ENCODE data around the gene CELF4. TPM values are rescaled to one million over a fixed set of nuclear protein-coding genes. Genes with fewer than 3 reads are reported as not detected.

Gene CELF4
- total RNA-seq, 1 donor from 2014 or later, result not detected

GRCh38 chr18:37422116-37422515 lies 143.5 kb downstream of the CELF4 start:
- DNase-seq (ENCODE audit: low read depth), result peak; percentile 79

GRCh38 chr18:37421341-37422077 lies 144.1 kb downstream of the CELF4 start:
- DNase-seq (ENCODE audit: low read depth), result peak; percentile 29

- DNase-seq (ENCODE audit: low read depth), result no peak
Observed at GRCh38 chr18:37420315-37420880, 145.2 kb downstream of the CELF4 start.

- peak; percentile 72 for DNase-seq (ENCODE audit: low read depth)
Observed at GRCh38 chr18:37419866-37420265, 145.7 kb downstream of the CELF4 start.

GRCh38 chr18:37419315-37419714 lies 146.3 kb downstream of the CELF4 start:
- DNase-seq (ENCODE audit: low read depth), result peak; percentile 94

GRCh38 chr18:37414816-37415215 lies 150.8 kb downstream of the CELF4 start:
- DNase-seq (ENCODE audit: low read depth), result no peak

GRCh38 chr18:37412829-37413228 lies 152.8 kb downstream of the CELF4 start:
- no peak for DNase-seq (ENCODE audit: low read depth)

GRCh38 chr18:37412333-37412732 lies 153.3 kb downstream of the CELF4 start:
- DNase-seq (ENCODE audit: low read depth), result no peak

- no peak for DNase-seq (ENCODE audit: low read depth)
Observed at GRCh38 chr18:37409878-37410277, 155.7 kb downstream of the CELF4 start.

- DNase-seq (ENCODE audit: low read depth), result no peak
Observed at GRCh38 chr18:37408676-37409265, 156.8 kb downstream of the CELF4 start.

- no peak for DNase-seq (ENCODE audit: low read depth)
Observed at GRCh38 chr18:37407571-37407970, 158.0 kb downstream of the CELF4 start.

GRCh38 chr18:37405772-37406171 lies 159.8 kb downstream of the CELF4 start:
- DNase-seq (ENCODE audit: low read depth), result no peak

GRCh38 chr18:37405229-37405628 lies 160.4 kb downstream of the CELF4 start:
- DNase-seq (ENCODE audit: low read depth), result no peak

- DNase-seq (ENCODE audit: low read depth), result no peak
Observed at GRCh38 chr18:37403788-37404187, 161.8 kb downstream of the CELF4 start.

GRCh38 chr18:37403100-37403781 lies 162.4 kb downstream of the CELF4 start:
- peak; percentile 99 for DNase-seq (ENCODE audit: low read depth)

- DNase-seq (ENCODE audit: low read depth), result no peak
Observed at GRCh38 chr18:37402735-37403099, 162.9 kb downstream of the CELF4 start.

GRCh38 chr18:37400802-37401201 lies 164.8 kb downstream of the CELF4 start:
- DNase-seq (ENCODE audit: low read depth), result no peak

- DNase-seq (ENCODE audit: low read depth), result no peak
Observed at GRCh38 chr18:37398248-37398920, 167.2 kb downstream of the CELF4 start.

GRCh38 chr18:37397814-37398213 lies 167.8 kb downstream of the CELF4 start:
- peak; percentile 58 for DNase-seq (ENCODE audit: low read depth)

GRCh38 chr18:37396971-37397720 lies 168.5 kb downstream of the CELF4 start:
- peak; percentile 74 for DNase-seq (ENCODE audit: low read depth)

- DNase-seq (ENCODE audit: low read depth), result no peak
Observed at GRCh38 chr18:37395631-37396030, 170.0 kb downstream of the CELF4 start.

All from myocyte (in vitro differentiated cells).